Uterus (tissue), 4 donors: ENCODE data around the gene PLAA. TPM values are rescaled to one million over a fixed set of nuclear protein-coding genes. Genes with fewer than 3 reads are reported as not detected.

Experiments
- DNase-seq, 2 donors: peaks; one replicate each; pipeline ENCODE4 v3.0.0-alpha.2; 2019 to 2020
- H3K27ac ChIP-seq, 2 donors: fragments of 200-600 bp; sonication (generic); 1 replicate in 1 of 2; 2 replicates in 1 of 2; pipeline ENCODE4 v1.5.1; 2016 to 2018
- H3K27me3 ChIP-seq, 2 donors: fragments of 200-600 bp; sonication (generic); one replicate each; pipeline ENCODE4 v1.5.1; 2018 to 2019; ENCODE audit warnings: control low read depth in 1 of 2
- H3K36me3 ChIP-seq, 2 donors: fragments of 200-600 bp; sonication (generic); one replicate each; pipeline ENCODE4 v1.5.1; 2019; ENCODE audit warnings: control low read depth in 1 of 2
- H3K4me1 ChIP-seq, 2 donors: fragments of 200-600 bp; sonication (generic); one replicate each; pipeline ENCODE4 v1.5.1; 2018 to 2019; ENCODE audit warnings: control low read depth in 1 of 2
- H3K4me3 ChIP-seq, 2 donors: fragments of 200-600 bp; sonication (generic); 1 replicate in 1 of 2; 2 replicates in 1 of 2; pipeline ENCODE4 v1.5.1; 2018 to 2019; ENCODE audit warnings: mild to moderate bottlenecking in 1 of 2
- H3K9me3 ChIP-seq, 2 donors: fragments of 200-600 bp; sonication (generic); one replicate each; pipeline ENCODE4 v1.5.1; 2019; ENCODE audit warnings: control low read depth in 1 of 2
- CTCF ChIP-seq, 4 experiments: fragments of 200-600 bp in 2 of 4; fragments of 450-650 bp in 2 of 4; sonication (generic) in 2 of 4; IDR thresholded peaks; one replicate each; pipeline ENCODE4 v1.5.1; 2016 to 2019; ENCODE audit warnings: antibody characterized with exemption in 4 of 4, mild to moderate bottlenecking in 2 of 4, moderate library complexity in 1 of 4
- POLR2A ChIP-seq, 2 donors: fragments of 450-650 bp; IDR thresholded peaks; one replicate each; pipeline ENCODE4 v1.6.1; 2016; ENCODE audit warnings: antibody characterized with exemption in 2 of 2, mild to moderate bottlenecking in 1 of 2, moderate library complexity in 1 of 2
- intact Hi-C: fragments of 100-400 bp; cut with DNase I; formaldehyde crosslinking; loops from one replicate; pipeline ENCODE4 v1.15.1; 2023; ENCODE audit warnings: low total_unique reads
- total RNA-seq, 4 donors: library from RNA; depleted of rRNA in 3 of 4; stranded (reverse); fragments of >200 nt in 3 of 4; gene quantifications; one replicate each; pipeline versions ENCODE4 v1.1.0 to v1.2.4, GENCODE V29; 2014 to 2023
- donor health status: DM: yes; HTN: yes; CAD: no.

Gene PLAA
- total RNA-seq, 4 donors from 2014 or later = 11.3 to 34.8 (median 23.4) TPM

GRCh38 chr9:26955222-26955903 is 8.3 kb upstream of the PLAA start:
- Histone ChIP-seq H3K27ac (peak overlapping the region; percentile 90 to 95), H3K36me3 (no peaks in the 10 kb centered on the region), H3K4me3 (peak overlapping the region; percentile 60 to 61), H3K9me3 (no peaks in the 10 kb centered on the region), H3K27me3 (no peaks in the 10 kb centered on the region), H3K4me1 (no peaks in the 10 kb centered on the region)
- no peak for TF ChIP-seq CTCF (IDR thresholded peaks at IDR 0.05)
- TF ChIP-seq POLR2A (IDR thresholded peaks at IDR 0.05) = no peak
- intact Hi-C loops = no loop called here
- no peak for DNase-seq

- Histone ChIP-seq H3K9me3 (no peaks in the 10 kb centered on the region), H3K4me3 (no peak overlapping the region), H3K27me3 (no peaks in the 10 kb centered on the region), H3K4me1 (no peaks in the 10 kb centered on the region), H3K27ac (no peak overlapping the region), H3K36me3 (no peaks in the 10 kb centered on the region)
- no peak for DNase-seq
- no peak for TF ChIP-seq POLR2A (IDR thresholded peaks at IDR 0.05)
- TF ChIP-seq CTCF (IDR thresholded peaks at IDR 0.05) = no peak
- intact Hi-C loops = no loop called here
Observed at GRCh38 chr9:26954050-26954508, 7.0 kb upstream of the PLAA start.

GRCh38 chr9:26951794-26952193 is 4.8 kb upstream of the PLAA start:
- TF ChIP-seq POLR2A (IDR thresholded peaks at IDR 0.05) (no peak), CTCF (IDR thresholded peaks at IDR 0.05) (no peak)
- H3K9me3 ChIP-seq = no peaks in the 10 kb centered on the region
- H3K36me3 ChIP-seq = no peaks in the 10 kb centered on the region
- intact Hi-C loops = no loop called here
- H3K4me1 ChIP-seq = no peaks in the 10 kb centered on the region
- no peaks in the 10 kb centered on the region for H3K27me3 ChIP-seq
- no peak for DNase-seq
- no peak overlapping the region for H3K27ac ChIP-seq
- H3K4me3 ChIP-seq = no peak overlapping the region

- Histone ChIP-seq H3K27ac (no peak overlapping the region), H3K9me3 (no peaks in the 10 kb centered on the region), H3K36me3 (no peaks in the 10 kb centered on the region), H3K27me3 (no peaks in the 10 kb centered on the region), H3K4me3 (no peak overlapping the region), H3K4me1 (peaks cover 0 to 2% of the 10 kb centered on the region in 2 donors)
- TF ChIP-seq POLR2A (IDR thresholded peaks at IDR 0.05) (no peak), CTCF (IDR thresholded peaks at IDR 0.05) (no peak)
- DNase-seq = no peak
- intact Hi-C loops = no loop called here
Observed at GRCh38 chr9:26950521-26950920, 3.5 kb upstream of the PLAA start.

GRCh38 chr9:26949637-26950069 is 2.6 kb upstream of the PLAA start:
- TF ChIP-seq CTCF (IDR thresholded peaks at IDR 0.05) (no peak), POLR2A (IDR thresholded peaks at IDR 0.05) (no peak)

More at GRCh38 chr9:26949637-26950069, 2.6 kb upstream of the PLAA start:
- Histone ChIP-seq H3K27me3 (no peaks in the 10 kb centered on the region), H3K9me3 (no peaks in the 10 kb centered on the region), H3K27ac (no peak overlapping the region), H3K4me3 (no peak overlapping the region), H3K4me1 (peaks cover 0 to 4% of the 10 kb centered on the region in 2 donors), H3K36me3 (no peaks in the 10 kb centered on the region)
- intact Hi-C loops = no loop called here
- DNase-seq = no peak
